Left lung (tissue), 10 donors: ENCODE results near the gene NOP14. TPM values are rescaled to one million over a fixed set of nuclear protein-coding genes. Genes with fewer than 3 reads are reported as not detected.

Experiments
- ATAC-seq: fragments of 200-7000 bp; cut with Tn5 transposase; one replicate; pipeline ENCODE4 v1.9.1; 2020; ENCODE audit warnings: moderate library complexity
- DNase-seq, 4 donors: peaks; one replicate each; pipeline ENCODE4 v3.0.0-alpha.2; 2013 to 2020
- H3K27ac ChIP-seq, 2 donors: fragments of 200-600 bp; sonication (generic) in 1 of 2; one replicate each; pipeline versions ENCODE4 v1.5.0 to v1.8.0; 2020 to 2021
- H3K27me3 ChIP-seq, 2 donors: fragments of 200-600 bp; sonication (generic) in 1 of 2; one replicate each; pipeline versions ENCODE4 v1.5.0 to v1.8.0; 2020 to 2021
- H3K36me3 ChIP-seq, 2 donors: fragments of 200-600 bp; sonication (generic) in 1 of 2; one replicate each; pipeline versions ENCODE4 v1.5.0 to v1.8.0; 2020 to 2021
- H3K4me1 ChIP-seq, 2 donors: fragments of 200-600 bp; one replicate each; pipeline ENCODE4 v1.8.0; 2021
- H3K4me3 ChIP-seq, 2 donors: fragments of 200-600 bp; sonication (generic) in 1 of 2; one replicate each; pipeline versions ENCODE4 v1.5.0 to v1.8.0; 2020 to 2021; ENCODE audit warnings: mild to moderate bottlenecking in 1 of 2
- H3K9me3 ChIP-seq, 2 donors: fragments of 200-600 bp; sonication (generic) in 1 of 2; one replicate each; pipeline versions ENCODE4 v1.5.0 to v1.8.0; 2020 to 2021
- CTCF ChIP-seq, 2 donors: fragments of 200-600 bp; sonication (generic) in 1 of 2; IDR thresholded peaks; one replicate each; pipeline versions ENCODE4 v1.5.0 to v1.8.0; 2021; ENCODE audit warnings: antibody characterized with exemption in 2 of 2
- intact Hi-C, 2 donors: fragments of 100-400 bp; cut with DNase I; formaldehyde crosslinking; loops; one replicate each; pipeline versions ENCODE4 v1.11.2 to v1.14.2; 2022
- polyA plus RNA-seq, 6 donors: library from polyadenylated mRNA; unstranded; fragments of 120-200 nt; gene quantifications; one replicate each; pipeline ENCODE4 v1.2.1, GENCODE V29; 2013; ENCODE audit not compliant: insufficient read length in 6 of 6
- total RNA-seq, 2 donors: library from RNA; stranded (reverse); fragmentation: NEBNext Ultra II Directional; extraction: Animal tissue kit (Norgen Biotek cat#: 25700); gene quantifications; one replicate each; pipeline ENCODE4 v1.2.1, GENCODE V29; 2021
- donor health status: DM: no; HTN: yes; CAD: no.
- donor health status: DM: no; HTN: no; CAD: no.

Gene NOP14
- total and polyA plus RNA-seq, 8 donors: 20.4 to 33.0 (median 27.1) TPM

GRCh38 chr4:3009422-3009821, 46.2 kb upstream of the NOP14 start:
- Histone ChIP-seq H3K27ac (no peak overlapping the region), H3K36me3 (no peaks in the 10 kb centered on the region), H3K4me3 (no peak overlapping the region), H3K27me3 (no peaks in the 10 kb centered on the region), H3K9me3 (no peaks in the 10 kb centered on the region), H3K4me1 (no peaks in the 10 kb centered on the region)
- TF ChIP-seq CTCF (IDR thresholded peaks at IDR 0.05): no peak
- intact Hi-C loops: no loop called here
- ATAC-seq (no peak), DNase-seq (no peak)

- H3K27ac ChIP-seq: no peak overlapping the region
- no peak overlapping the region for H3K4me3 ChIP-seq
- DNase-seq (no peak), ATAC-seq (no peak)
- no peaks in the 10 kb centered on the region for H3K4me1 ChIP-seq
- TF ChIP-seq CTCF (IDR thresholded peaks at IDR 0.05): no peak
- no peaks in the 10 kb centered on the region for H3K27me3 ChIP-seq
- H3K9me3 ChIP-seq: no peaks in the 10 kb centered on the region
- intact Hi-C loops: no loop called here
- H3K36me3 ChIP-seq: no peaks in the 10 kb centered on the region
These were observed 44.5 kb upstream of the NOP14 start for GRCh38 chr4:3007724-3008123.

- no peak for TF ChIP-seq CTCF (IDR thresholded peaks at IDR 0.05)
- Histone ChIP-seq H3K4me3 (no peak overlapping the region), H3K27ac (no peak overlapping the region), H3K36me3 (no peaks in the 10 kb centered on the region), H3K27me3 (no peaks in the 10 kb centered on the region), H3K9me3 (no peaks in the 10 kb centered on the region), H3K4me1 (no peaks in the 10 kb centered on the region)
- DNase-seq: no peak
- intact Hi-C loops: no loop called here
- no peak for ATAC-seq
These were observed 33.2 kb upstream of the NOP14 start for GRCh38 chr4:2996415-2996814.

- H3K27ac ChIP-seq: no peak overlapping the region
- no peaks in the 10 kb centered on the region for H3K4me1 ChIP-seq
- DNase-seq (no peak), ATAC-seq (no peak)
- intact Hi-C loops: no loop called here
- no peaks in the 10 kb centered on the region for H3K27me3 ChIP-seq
- no peaks in the 10 kb centered on the region for H3K9me3 ChIP-seq
- H3K4me3 ChIP-seq: no peak overlapping the region
- no peaks in the 10 kb centered on the region for H3K36me3 ChIP-seq
- TF ChIP-seq CTCF (IDR thresholded peaks at IDR 0.05): no peak
These were observed 32.5 kb upstream of the NOP14 start for GRCh38 chr4:2995546-2996265.

GRCh38 chr4:2994917-2995316, 31.7 kb upstream of the NOP14 start:
- Histone ChIP-seq H3K27me3 (no peaks in the 10 kb centered on the region), H3K36me3 (no peaks in the 10 kb centered on the region), H3K4me3 (no peak overlapping the region), H3K9me3 (no peaks in the 10 kb centered on the region), H3K27ac (no peak overlapping the region), H3K4me1 (no peaks in the 10 kb centered on the region)
- intact Hi-C loops: no loop called here
- no peak for DNase-seq
- no peak for TF ChIP-seq CTCF (IDR thresholded peaks at IDR 0.05)
- no peak for ATAC-seq
